ENCODE results near the gene ADAMTS14.

ADAMTS14 gene

DNA sequence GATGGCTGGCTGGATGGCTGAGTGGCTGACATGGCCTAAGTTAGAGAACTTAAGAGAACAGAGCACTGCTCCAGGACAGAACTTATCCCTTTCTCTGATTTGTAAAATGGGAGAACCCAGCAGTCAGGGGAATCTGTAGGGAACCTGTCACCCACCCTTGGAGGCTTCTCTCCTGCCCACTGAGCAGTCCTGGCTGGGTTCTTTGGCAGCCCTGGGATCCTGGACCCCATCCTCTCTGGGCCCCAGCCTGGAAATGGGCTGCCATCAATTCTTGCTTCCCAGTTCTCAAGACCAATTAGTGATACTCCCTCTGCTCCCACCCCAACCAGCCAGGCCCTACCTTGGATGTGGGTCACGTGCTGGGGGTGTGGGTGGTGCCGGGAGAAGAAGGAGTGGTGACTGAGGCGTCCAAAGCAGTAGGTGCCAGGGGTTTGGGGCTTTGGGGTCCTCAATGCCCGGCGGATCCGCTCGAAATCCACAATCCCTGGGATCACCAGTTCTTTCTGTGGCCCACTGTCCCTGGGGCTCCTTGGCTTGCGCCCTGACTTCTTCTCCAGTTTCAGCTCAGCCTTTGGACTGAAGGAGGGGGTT lies 109.2 kb downstream of the ADAMTS14 start:
- DNase-seq (ENCODE audit: insufficient read length) (no peak), FAIRE-seq (no peak)
- TF ChIP-seq TAF1 (IDR thresholded peaks at IDR 0.05; ENCODE audit: borderline replicate concordance, low read depth, low read length) (no peak), POLR2A (IDR thresholded peaks at IDR 0.05; ENCODE audit: low read depth, low read length) (no peak), POLR2AphosphoS5 (IDR thresholded peaks at IDR 0.05; ENCODE audit: low read depth, low read length) (no peak)

DNA sequence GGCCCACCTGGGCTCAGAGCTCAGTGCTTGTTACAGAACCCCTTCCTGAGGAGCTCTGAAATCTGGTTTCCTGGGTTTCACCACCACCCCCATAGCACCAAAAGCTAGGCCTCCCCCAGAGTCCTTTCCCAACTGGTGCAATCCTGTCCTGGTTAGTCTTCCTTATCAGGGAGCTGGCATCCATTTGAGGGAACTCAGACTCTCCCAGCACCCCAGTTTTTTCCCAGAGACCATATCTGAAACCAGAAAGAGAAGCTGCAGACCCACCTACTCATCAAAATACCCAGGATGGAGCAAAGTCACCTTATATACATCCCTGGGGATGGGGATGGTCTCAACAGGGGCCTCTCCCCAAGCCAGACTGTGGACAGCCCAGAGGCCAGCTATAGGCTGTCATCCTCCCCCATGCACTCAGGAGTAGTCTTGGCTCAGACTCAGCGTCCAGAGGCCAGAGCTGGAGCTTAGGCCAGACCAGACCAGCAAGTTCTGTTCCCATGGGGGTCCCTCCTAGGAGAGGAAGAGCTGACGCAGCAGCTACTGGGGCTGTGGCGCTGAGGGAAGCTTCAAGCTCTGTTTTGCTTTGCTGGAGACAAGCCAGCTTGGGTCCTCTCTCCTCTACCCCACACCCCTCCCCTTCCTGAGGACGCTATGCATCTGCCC lies 109.9 kb downstream of the ADAMTS14 start:
- TF ChIP-seq POLR2AphosphoS5 (IDR thresholded peaks at IDR 0.05; ENCODE audit: low read depth, low read length) (no peak), POLR2A (IDR thresholded peaks at IDR 0.05; ENCODE audit: low read depth, low read length) (no peak), TAF1 (IDR thresholded peaks at IDR 0.05; ENCODE audit: borderline replicate concordance, low read depth, low read length) (no peak)

DNA sequence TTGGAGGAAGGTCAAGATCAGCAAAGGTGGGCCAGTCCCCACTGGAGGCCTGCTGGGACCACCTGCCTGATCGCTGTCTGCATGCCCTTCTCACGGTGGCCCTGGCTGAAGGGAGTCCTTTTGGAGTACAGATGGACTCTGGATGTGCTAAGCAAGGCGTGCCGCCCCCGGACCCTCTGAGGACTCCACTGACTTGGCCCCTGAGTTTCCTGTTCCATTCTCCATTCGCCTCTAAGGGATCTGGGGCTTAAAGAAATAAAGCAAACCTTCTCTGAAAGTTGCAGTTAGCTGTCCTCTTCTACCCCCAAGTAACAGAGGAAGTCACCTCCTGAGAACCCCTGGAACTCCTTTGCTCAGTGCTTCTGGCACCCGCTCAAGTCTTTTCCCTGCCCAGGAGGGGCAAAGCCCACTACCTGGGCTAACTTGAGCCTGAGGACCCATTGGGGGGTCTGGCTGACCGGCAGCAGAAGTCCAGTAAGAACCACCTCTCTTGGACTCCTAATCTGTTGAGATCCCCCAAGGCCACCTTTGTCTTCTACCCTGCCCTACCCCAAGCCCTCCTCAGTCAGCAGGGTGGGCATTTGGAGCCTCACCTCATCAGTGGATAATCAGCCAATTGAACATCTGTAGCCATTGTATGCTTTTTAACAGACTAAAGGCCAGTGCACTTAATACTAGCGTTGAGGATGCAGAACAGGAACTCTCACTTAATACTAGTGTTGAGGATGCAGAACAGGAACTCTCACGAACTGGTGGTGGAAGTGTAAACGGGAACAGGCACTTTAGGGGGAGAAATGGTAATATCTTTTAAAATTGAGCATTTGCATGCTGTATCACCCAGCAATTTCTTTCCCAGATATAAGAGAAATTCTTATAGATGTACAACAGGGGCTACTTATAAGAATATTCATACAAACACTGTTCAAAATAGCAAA lies 110.7 kb downstream of the ADAMTS14 start:
- DNase-seq (ENCODE audit: insufficient read length) (no peak), FAIRE-seq (no peak)
- TF ChIP-seq POLR2AphosphoS5 (IDR thresholded peaks at IDR 0.05; ENCODE audit: low read depth, low read length) = no peak

More for the DNA sequence above, 109.9 kb downstream of the ADAMTS14 start:
- DNase-seq (ENCODE audit: insufficient read length) (no peak), FAIRE-seq (no peak)

DNA sequence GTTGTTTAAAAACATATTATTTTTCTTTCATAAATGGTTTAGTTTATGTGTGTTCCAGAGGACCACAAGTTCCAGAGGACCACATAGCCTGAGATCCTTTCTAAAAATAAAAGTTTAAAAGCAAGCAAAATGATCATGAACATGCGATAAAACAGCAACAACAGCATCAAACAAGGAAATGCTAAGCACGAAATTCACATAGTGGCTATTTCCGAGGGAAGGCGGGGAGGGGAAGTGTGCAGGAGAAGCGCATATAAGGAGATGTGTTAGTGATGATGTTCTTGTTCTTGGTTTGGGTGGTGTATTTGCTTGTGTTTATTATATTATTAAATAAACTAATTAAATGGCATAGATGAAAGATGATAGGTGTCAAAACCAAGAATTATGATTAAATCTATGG lies 111.7 kb downstream of the ADAMTS14 start:
- DNase-seq (ENCODE audit: insufficient read length) = no peak
- no peak for FAIRE-seq
- TF ChIP-seq POLR2AphosphoS5 (IDR thresholded peaks at IDR 0.05; ENCODE audit: low read depth, low read length) = no peak
- TF ChIP-seq TAF1 (IDR thresholded peaks at IDR 0.05; ENCODE audit: borderline replicate concordance, low read depth, low read length) = no peak
- TF ChIP-seq POLR2A (IDR thresholded peaks at IDR 0.05; ENCODE audit: low read depth, low read length) = no peak

- no peak for FAIRE-seq
- no peak for DNase-seq (ENCODE audit: insufficient read length)
- TF ChIP-seq TAF1 (IDR thresholded peaks at IDR 0.05; ENCODE audit: borderline replicate concordance, low read depth, low read length) (no peak), POLR2AphosphoS5 (IDR thresholded peaks at IDR 0.05; ENCODE audit: low read depth, low read length) (no peak), POLR2A (IDR thresholded peaks at IDR 0.05; ENCODE audit: low read depth, low read length) (no peak)
Observed at GRCh38 chr10:70784471-70784870, 112.2 kb downstream of the ADAMTS14 start.

DNA sequence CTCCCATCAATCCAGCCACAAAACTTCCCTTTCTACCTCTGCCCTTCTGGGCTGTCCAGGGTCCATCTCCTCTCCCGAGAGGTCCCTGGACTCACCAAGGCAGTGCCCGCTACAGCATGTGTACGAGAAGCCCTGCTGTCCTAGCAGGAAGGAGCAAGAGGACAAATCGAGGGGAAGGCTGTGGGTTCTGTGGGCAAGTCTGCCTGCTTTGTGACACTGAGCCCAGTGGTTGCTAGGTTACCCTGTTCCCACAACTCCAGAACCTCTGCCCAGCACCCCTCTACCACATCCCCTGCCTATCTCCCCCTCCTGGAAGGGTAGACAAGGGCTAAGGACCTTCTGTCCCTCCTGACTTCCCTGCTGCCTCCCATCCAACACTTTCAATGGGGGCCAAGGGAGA lies 112.9 kb downstream of the ADAMTS14 start, which contains the start of gene TBATA:
TBATA (minus strand) TSS at position 188 of the 400 bp plus-strand sequence. CDS start 1,998 bp downstream, outside the sequence.
- no peak for TF ChIP-seq POLR2AphosphoS5 (IDR thresholded peaks at IDR 0.05; ENCODE audit: low read depth, low read length)
- TF ChIP-seq POLR2A (IDR thresholded peaks at IDR 0.05; ENCODE audit: low read depth, low read length) = no peak
- no peak for TF ChIP-seq TAF1 (IDR thresholded peaks at IDR 0.05; ENCODE audit: borderline replicate concordance, low read depth, low read length)
- FAIRE-seq (no peak), DNase-seq (ENCODE audit: insufficient read length) (no peak)

- FAIRE-seq = no peak
- TF ChIP-seq POLR2A (IDR thresholded peaks at IDR 0.05; ENCODE audit: low read depth, low read length) (no peak), POLR2AphosphoS5 (IDR thresholded peaks at IDR 0.05; ENCODE audit: low read depth, low read length) (no peak), TAF1 (IDR thresholded peaks at IDR 0.05; ENCODE audit: borderline replicate concordance, low read depth, low read length) (no peak)
- no peak for DNase-seq (ENCODE audit: insufficient read length)
Observed at GRCh38 chr10:70786799-70787415, 114.6 kb downstream of the ADAMTS14 start.

- no peak for TF ChIP-seq TAF1 (IDR thresholded peaks at IDR 0.05; ENCODE audit: borderline replicate concordance, low read depth, low read length)
- no peak for TF ChIP-seq POLR2A (IDR thresholded peaks at IDR 0.05; ENCODE audit: low read depth, low read length)
- TF ChIP-seq POLR2AphosphoS5 (IDR thresholded peaks at IDR 0.05; ENCODE audit: low read depth, low read length) = no peak
- FAIRE-seq (no peak), DNase-seq (ENCODE audit: insufficient read length) (no peak)
Observed at GRCh38 chr10:70791386-70792039, 119.2 kb downstream of the ADAMTS14 start.

DNA sequence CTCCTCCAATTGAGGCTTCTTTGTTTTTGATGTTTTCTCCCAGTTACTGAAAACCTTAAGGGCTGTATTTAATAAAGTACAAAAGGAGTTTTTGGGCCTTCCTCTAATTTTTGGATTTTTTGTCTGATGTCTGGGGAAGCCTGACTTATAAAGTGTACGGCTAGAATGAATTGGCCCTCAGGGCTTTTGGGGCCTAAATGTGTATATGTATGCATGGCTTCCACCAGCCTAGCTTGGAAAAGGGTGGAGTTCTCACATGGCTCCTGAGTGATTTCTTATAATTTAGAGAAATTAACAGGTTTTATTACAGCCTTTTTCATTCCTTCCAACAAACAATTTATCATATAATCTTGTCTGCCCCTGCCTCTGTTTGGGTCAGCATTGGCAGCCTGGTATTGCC lies 123.3 kb downstream of the ADAMTS14 start:
- DNase-seq (ENCODE audit: insufficient read length) (no peak), FAIRE-seq (no peak)
- TF ChIP-seq POLR2A (IDR thresholded peaks at IDR 0.05; ENCODE audit: low read depth, low read length) = no peak
- no peak for TF ChIP-seq TAF1 (IDR thresholded peaks at IDR 0.05; ENCODE audit: borderline replicate concordance, low read depth, low read length)
- no peak for TF ChIP-seq POLR2AphosphoS5 (IDR thresholded peaks at IDR 0.05; ENCODE audit: low read depth, low read length)

DNA sequence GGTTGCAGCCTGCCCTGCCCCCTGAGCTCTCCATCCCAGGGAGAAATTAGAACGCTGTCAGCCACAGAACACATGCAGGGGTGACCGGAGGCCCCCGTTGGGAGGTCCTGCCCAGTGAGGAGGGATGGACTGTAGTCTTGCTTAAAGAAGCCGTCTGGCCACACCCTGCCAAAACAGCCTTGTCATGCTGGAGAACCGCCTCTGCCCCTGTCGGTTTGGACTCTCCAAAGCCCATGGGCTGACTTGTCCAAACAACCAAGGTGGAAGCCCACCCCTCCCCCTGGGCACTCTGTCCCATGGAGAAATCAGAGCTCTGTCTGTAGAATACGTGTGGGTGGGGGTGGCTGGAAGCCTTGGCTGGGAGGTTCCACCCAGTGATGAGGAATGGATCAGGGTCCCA lies 125.5 kb downstream of the ADAMTS14 start:
- FAIRE-seq = no peak
- DNase-seq (ENCODE audit: insufficient read length) = no peak
- no peak for TF ChIP-seq POLR2A (IDR thresholded peaks at IDR 0.05; ENCODE audit: low read depth, low read length)
- no peak for TF ChIP-seq POLR2AphosphoS5 (IDR thresholded peaks at IDR 0.05; ENCODE audit: low read depth, low read length)
- no peak for TF ChIP-seq TAF1 (IDR thresholded peaks at IDR 0.05; ENCODE audit: borderline replicate concordance, low read depth, low read length)

DNA sequence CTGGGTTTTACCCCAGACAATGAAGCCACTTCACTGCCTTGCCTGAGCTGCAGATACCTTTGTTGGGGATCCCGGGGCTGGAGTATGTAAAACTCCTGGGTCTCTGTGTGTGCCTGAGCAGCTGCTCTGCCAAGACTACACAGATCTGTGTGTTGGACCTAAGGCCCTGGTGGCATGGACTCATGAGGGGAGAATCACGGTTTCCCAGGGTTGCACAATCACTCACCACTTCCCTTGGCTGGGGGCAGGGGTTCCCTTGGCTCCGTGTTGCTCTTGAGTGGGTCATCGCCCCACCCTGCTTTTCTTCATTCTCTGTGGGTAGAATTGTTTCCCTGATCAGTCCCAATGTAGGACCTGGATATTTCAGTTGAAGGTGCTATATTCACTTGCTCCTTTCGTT lies 126.8 kb downstream of the ADAMTS14 start:
- TF ChIP-seq POLR2A (IDR thresholded peaks at IDR 0.05; ENCODE audit: low read depth, low read length) = no peak
- no peak for TF ChIP-seq POLR2AphosphoS5 (IDR thresholded peaks at IDR 0.05; ENCODE audit: low read depth, low read length)
- no peak for TF ChIP-seq TAF1 (IDR thresholded peaks at IDR 0.05; ENCODE audit: borderline replicate concordance, low read depth, low read length)
- DNase-seq (ENCODE audit: insufficient read length) (no peak), FAIRE-seq (no peak)

All from GM12892 (cell line).